ENCODE measurements around the gene ZNF248. TPM values are rescaled to one million over a fixed set of nuclear protein-coding genes. Genes with fewer than 3 reads are reported as not detected.

The ZNF248 gene
- total RNA-seq, 1 donor from 2014 or later = not detected

DNA sequence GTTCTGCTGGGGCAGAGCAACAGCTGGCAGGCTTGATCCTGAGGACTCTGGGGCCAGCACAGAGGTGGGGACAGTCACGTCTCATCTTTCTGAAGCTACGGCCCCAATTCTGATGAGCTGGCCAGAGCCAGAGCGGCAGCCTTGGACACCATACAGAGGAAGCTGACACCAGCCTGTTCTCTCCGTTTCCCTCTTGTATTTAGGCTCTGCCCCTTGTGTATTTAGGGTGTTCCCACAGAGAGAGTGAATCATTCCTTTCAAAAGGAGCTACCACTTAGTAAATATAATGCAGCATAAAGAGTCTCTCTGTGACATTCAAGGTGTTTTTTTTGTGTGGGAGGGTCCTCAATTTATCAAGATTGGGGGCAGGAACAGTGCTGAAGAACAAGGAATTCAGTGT is 109.2 kb downstream of the ZNF248 start:
- H3K79me2 ChIP-seq (ENCODE audit: low read depth) = no peaks in the 10 kb centered on the region

GRCh38 chr10:37747081-37747480 is 110.3 kb downstream of the ZNF248 start:
- Mint-ChIP-seq H3K27me3 (ENCODE audit: insufficient read depth, low read depth) (peaks cover 4% of the 10 kb centered on the region), H3K27ac (no peak overlapping the region), H3K4me1 (no peaks in the 10 kb centered on the region), H3K9me3 (peaks cover 18% of the 10 kb centered on the region), H3K36me3 (no peaks in the 10 kb centered on the region), H3K4me3 (no peak overlapping the region)
- TF ChIP-seq EZH2phosphoT487 (IDR thresholded peaks at IDR 0.05) (no peak), EZH2 (IDR thresholded peaks at IDR 0.05) (no peak)
- TF ChIP-seq, protein P1, sequence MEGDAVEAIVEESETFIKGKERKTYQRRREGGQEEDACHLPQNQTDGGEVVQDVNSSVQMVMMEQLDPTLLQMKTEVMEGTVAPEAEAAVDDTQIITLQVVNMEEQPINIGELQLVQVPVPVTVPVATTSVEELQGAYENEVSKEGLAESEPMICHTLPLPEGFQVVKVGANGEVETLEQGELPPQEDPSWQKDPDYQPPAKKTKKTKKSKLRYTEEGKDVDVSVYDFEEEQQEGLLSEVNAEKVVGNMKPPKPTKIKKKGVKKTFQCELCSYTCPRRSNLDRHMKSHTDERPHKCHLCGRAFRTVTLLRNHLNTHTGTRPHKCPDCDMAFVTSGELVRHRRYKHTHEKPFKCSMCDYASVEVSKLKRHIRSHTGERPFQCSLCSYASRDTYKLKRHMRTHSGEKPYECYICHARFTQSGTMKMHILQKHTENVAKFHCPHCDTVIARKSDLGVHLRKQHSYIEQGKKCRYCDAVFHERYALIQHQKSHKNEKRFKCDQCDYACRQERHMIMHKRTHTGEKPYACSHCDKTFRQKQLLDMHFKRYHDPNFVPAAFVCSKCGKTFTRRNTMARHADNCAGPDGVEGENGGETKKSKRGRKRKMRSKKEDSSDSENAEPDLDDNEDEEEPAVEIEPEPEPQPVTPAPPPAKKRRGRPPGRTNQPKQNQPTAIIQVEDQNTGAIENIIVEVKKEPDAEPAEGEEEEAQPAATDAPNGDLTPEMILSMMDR (IDR thresholded peaks at IDR 0.05) = no peak
- H3K79me2 ChIP-seq (ENCODE audit: low read depth) = no peaks in the 10 kb centered on the region
- H3K36me3 ChIP-seq = no peaks in the 10 kb centered on the region
- no peaks in the 10 kb centered on the region for H4K20me1 ChIP-seq (ENCODE audit: low read depth)
- no peak overlapping the region for H3K9ac ChIP-seq
- H3K9me3 ChIP-seq (ENCODE audit: low read depth) = no peaks in the 10 kb centered on the region
- H3K27me3 ChIP-seq = no peaks in the 10 kb centered on the region
- no peak overlapping the region for H3K27ac ChIP-seq
- H3K4me3 ChIP-seq = no peak overlapping the region
- H2AFZ ChIP-seq (replicated peaks) = no peak overlapping the region
- no peaks in the 10 kb centered on the region for H3F3A ChIP-seq (ENCODE audit: low read depth)
- no peak for DNase-seq (ENCODE audit: low spot score)
- no peaks in the 10 kb centered on the region for H3K4me1 ChIP-seq
- H3K4me2 ChIP-seq = no peak overlapping the region

More for the DNA sequence above, 109.2 kb downstream of the ZNF248 start:
- Histone ChIP-seq H3K4me2 (no peak overlapping the region), H3K27me3 (no peaks in the 10 kb centered on the region), H3K9me3 (ENCODE audit: low read depth) (no peaks in the 10 kb centered on the region), H3K36me3 (no peaks in the 10 kb centered on the region), H3F3A (ENCODE audit: low read depth) (no peaks in the 10 kb centered on the region), H3K4me3 (no peak overlapping the region), H3K4me1 (no peaks in the 10 kb centered on the region), H3K27ac (no peak overlapping the region), H2AFZ (replicated peaks) (no peak overlapping the region), H3K9ac (no peak overlapping the region), H4K20me1 (ENCODE audit: low read depth) (no peaks in the 10 kb centered on the region)
- Mint-ChIP-seq H3K36me3 (no peaks in the 10 kb centered on the region), H3K4me3 (no peak overlapping the region), H3K27ac (no peak overlapping the region), H3K27me3 (ENCODE audit: insufficient read depth, low read depth) (peaks cover 4% of the 10 kb centered on the region), H3K9me3 (peaks cover 18% of the 10 kb centered on the region), H3K4me1 (no peaks in the 10 kb centered on the region)
- TF ChIP-seq EZH2 (IDR thresholded peaks at IDR 0.05) (no peak), EZH2phosphoT487 (IDR thresholded peaks at IDR 0.05) (no peak)
- TF ChIP-seq, protein P1 (IDR thresholded peaks at IDR 0.05) = no peak
- no peak for DNase-seq (ENCODE audit: low spot score)

- H3K9me3 ChIP-seq (ENCODE audit: low read depth) = no peaks in the 10 kb centered on the region
- TF ChIP-seq, protein P1 (IDR thresholded peaks at IDR 0.05) = no peak
- TF ChIP-seq EZH2phosphoT487 (IDR thresholded peaks at IDR 0.05) = no peak
- TF ChIP-seq EZH2 (IDR thresholded peaks at IDR 0.05) = no peak
- no peak for DNase-seq (ENCODE audit: low spot score)
- H2AFZ ChIP-seq (replicated peaks) = no peak overlapping the region
- H3K4me2 ChIP-seq = no peak overlapping the region
- no peaks in the 10 kb centered on the region for H3K27me3 ChIP-seq
- H3K36me3 ChIP-seq = no peaks in the 10 kb centered on the region
- H3F3A ChIP-seq (ENCODE audit: low read depth) = no peaks in the 10 kb centered on the region
- H3K27ac ChIP-seq = no peak overlapping the region
- Mint-ChIP-seq H3K9me3 (peaks cover 31% of the 10 kb centered on the region), H3K27ac (no peak overlapping the region), H3K27me3 (ENCODE audit: insufficient read depth, low read depth) (peaks cover 13% of the 10 kb centered on the region), H3K4me1 (no peaks in the 10 kb centered on the region), H3K36me3 (peaks cover 2% of the 10 kb centered on the region), H3K4me3 (no peak overlapping the region)
- no peak overlapping the region for H3K9ac ChIP-seq
- H3K79me2 ChIP-seq (ENCODE audit: low read depth) = no peaks in the 10 kb centered on the region
- H4K20me1 ChIP-seq (ENCODE audit: low read depth) = no peaks in the 10 kb centered on the region
- H3K4me3 ChIP-seq = no peak overlapping the region
- no peaks in the 10 kb centered on the region for H3K4me1 ChIP-seq
Measured at GRCh38 chr10:37741831-37742230, 115.6 kb downstream of the ZNF248 start.

Measured in neural progenitor cell (in vitro differentiated cells).